Embryonic facial prominence (tissue), 1 donor: ENCODE measurements around the gene GALNT9.
"Not testable (repeated sequence)": the region's sequence is repeated elsewhere in the genome, so short reads cannot be mapped to it uniquely, and the experiment has no call there.

Experiments
- DNase-seq: peaks from one replicate; pipeline ENCODE4 v3.0.0-alpha.2; 2016; ENCODE audit errors: extremely low spot score

The GALNT9 gene

DNA sequence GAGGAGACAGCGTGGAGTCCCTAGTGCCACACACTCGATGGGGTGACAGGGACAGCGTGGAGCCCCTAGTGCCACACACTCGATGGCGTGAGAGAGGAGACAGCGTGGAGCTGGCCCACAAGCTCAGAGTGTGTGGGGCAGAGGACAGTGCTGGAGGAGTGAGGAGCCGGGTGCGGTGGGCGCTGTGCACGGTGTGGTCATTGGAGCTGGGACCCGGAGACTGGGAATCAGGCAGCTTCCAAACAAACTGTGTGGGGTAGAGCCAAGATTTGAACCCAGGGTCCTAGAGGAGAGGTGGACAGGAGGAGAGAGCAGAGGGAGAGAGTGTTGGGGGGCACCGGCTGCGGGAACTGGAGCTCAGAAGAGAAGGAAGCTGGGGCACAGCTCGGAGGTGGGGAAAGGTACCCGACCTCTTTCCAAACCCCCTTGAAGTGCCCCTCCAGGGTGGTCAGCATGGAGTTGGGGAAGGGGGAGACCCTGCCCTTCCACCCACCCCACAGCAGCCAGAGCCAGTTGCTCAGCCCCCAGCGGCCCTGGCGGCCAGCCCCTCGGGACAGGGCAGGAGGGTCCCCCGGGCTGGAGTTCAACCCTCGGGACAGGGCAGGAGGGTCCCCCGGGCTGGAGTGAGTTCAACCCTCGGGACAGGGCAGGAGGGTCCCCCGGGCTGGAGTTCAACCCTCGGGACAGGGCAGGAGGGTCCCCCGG, 94.1 kb downstream of the GALNT9 start:
- no peak for DNase-seq

GRCh38 chr12:132230381-132230780, 99.0 kb downstream of the GALNT9 start:
- no peak for DNase-seq

GRCh38 chr12:132229926-132230325, 99.5 kb downstream of the GALNT9 start:
- DNase-seq: no peak

DNA sequence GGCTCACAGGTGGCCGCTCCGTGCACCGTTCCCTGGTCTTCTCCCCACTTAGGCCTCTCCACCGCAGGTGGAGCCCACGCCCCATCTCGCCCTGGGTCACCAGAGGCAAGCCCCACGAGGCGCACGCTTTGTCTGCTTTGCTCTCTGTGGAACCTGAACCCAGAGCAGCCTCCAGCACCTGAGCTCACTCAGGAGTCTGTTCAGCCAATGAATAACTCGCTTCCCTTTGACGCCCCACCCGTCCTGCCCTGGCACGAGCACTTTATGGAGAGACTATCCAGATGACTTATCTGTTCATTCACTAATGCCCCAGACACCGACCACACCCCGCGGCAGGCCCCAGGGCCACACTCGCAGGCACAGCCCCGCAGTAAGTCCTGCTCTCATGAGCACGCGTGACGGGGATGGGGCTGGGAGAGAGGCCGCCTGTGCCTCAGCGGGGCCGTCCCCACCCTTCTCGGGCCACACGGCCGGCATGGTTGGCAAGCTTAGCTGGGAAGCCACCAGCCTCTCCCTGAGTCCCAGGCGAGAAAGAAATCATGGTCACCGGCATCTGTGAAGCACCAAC, 100.1 kb downstream of the GALNT9 start:
- DNase-seq: no peak

GRCh38 chr12:132228476-132229192, 100.8 kb downstream of the GALNT9 start:
- no peak for DNase-seq

- no peak for DNase-seq
Observed at GRCh38 chr12:132227782-132228475, 101.5 kb downstream of the GALNT9 start.

DNA sequence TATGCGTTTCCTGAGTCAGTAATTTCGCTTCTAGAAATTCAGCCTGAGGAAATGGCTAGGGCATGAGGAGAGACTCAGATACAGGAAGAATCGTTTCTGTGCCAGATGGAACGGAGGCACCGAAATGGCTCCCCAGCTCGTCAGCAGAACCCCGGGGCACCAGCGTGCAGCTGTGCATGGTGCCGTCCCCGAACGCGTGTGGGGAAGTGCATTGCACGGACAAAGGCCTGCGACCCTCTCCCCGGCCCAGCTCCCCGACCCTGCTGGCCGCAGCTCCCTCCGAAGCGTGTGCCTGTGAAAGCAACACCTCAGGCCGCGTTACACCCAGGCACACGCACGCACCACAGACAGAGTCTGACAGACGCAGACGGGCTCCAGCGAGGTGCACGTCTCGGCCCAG, 102.3 kb downstream of the GALNT9 start:
- no peak for DNase-seq

GRCh38 chr12:132226604-132227003, 102.8 kb downstream of the GALNT9 start:
- DNase-seq: no peak

GRCh38 chr12:132225214-132225613, 104.2 kb downstream of the GALNT9 start:
- DNase-seq: no peak

- DNase-seq: no peak
Observed at GRCh38 chr12:132224484-132224883, 104.9 kb downstream of the GALNT9 start.

DNA sequence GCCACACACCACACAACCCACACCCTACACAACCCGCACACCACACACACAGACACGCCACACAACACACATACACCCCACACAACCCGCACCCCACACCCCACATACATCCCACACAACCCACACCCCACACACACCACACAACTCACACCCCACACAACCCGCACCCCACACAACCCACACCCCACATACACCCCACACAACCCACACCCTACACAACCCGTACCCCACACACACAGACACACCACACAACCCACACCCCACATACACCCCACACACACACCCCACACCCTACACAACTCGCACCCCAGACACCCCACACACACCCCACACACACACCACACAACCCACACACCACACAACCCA, 106.6 kb downstream of the GALNT9 start:
- DNase-seq: no peak

- DNase-seq: no peak
Observed at GRCh38 chr12:132222096-132222807, 107.1 kb downstream of the GALNT9 start.

DNA sequence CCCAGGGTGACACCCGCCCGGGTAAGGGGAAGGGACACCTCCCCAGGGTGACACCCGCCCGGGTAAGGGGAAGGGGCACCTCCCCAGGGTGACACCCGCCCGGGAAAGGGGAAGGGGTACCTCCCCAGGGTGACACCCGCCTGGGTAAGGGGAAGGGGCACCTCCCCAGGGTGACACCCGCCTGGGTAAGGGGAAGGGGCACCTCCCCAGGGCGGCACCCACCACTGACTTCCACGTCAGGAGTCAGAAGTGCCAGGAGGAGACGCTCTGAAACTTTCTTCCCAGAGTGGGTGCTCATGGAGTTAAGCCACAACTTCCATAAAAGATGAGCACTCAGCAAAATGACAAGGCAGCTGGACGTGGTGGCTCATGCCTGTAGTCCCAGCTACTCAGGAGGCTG, 109.6 kb downstream of the GALNT9 start:
- not testable (repeated sequence) for DNase-seq

DNA sequence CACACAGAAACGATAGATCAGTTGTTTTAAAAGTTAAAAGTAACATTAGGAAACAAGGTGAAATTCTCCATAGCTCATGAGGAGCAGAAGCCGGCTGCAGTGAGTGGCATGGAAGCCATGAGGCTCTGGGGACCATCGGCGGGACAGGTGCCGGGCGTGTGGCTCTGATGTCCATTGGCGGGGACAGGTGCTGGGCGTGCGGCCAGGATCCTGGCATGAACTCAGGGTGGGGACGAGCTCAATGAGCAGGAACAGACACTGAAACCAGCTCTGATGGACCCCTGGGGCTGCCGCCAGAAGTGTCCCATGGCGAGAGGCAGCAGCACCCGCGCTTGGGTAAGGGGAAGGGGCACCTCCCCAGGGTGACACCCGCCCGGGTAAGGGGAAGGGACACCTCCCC, 110.1 kb downstream of the GALNT9 start:
- DNase-seq: no peak

GRCh38 chr12:132218915-132219314, 110.5 kb downstream of the GALNT9 start:
- no peak for DNase-seq

DNA sequence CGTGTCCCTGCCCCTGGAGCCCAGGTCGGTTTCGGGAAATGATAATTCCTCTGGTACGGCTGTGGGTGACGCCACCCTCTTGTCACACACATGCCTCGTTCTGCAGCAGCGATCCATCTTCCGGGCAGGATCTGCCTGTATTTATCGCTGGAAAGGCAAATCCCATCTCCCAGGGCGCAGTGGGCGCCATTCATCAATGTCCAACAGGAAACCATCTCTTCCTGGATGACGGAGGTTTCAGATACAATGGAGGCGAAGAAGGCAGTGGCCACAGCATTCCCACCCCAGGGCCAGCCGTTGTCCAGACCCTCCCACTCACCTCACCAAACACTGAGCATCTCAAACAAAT, 110.9 kb downstream of the GALNT9 start:
- DNase-seq: no peak

GRCh38 chr12:132217800-132218526, 111.4 kb downstream of the GALNT9 start:
- no peak for DNase-seq

DNA sequence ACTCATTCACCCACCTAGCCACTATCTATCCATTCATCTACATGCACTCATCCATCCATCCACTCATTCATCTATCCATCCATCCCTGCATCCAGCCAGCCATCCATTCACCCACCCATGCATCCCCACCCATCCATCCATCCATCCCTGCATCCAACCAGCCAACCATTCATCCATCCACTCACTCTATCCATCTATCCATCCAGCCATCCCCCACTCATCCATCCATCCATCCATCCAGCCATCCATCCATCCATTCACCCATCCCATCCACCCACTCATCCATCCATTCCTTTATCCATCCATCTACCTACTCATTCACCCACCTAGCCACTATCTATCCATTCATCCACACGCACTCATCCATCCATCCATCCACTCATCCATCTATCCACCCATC, 112.0 kb downstream of the GALNT9 start:
- DNase-seq: no peak

- DNase-seq: no peak
Observed at GRCh38 chr12:132216354-132216987, 112.9 kb downstream of the GALNT9 start.

DNA sequence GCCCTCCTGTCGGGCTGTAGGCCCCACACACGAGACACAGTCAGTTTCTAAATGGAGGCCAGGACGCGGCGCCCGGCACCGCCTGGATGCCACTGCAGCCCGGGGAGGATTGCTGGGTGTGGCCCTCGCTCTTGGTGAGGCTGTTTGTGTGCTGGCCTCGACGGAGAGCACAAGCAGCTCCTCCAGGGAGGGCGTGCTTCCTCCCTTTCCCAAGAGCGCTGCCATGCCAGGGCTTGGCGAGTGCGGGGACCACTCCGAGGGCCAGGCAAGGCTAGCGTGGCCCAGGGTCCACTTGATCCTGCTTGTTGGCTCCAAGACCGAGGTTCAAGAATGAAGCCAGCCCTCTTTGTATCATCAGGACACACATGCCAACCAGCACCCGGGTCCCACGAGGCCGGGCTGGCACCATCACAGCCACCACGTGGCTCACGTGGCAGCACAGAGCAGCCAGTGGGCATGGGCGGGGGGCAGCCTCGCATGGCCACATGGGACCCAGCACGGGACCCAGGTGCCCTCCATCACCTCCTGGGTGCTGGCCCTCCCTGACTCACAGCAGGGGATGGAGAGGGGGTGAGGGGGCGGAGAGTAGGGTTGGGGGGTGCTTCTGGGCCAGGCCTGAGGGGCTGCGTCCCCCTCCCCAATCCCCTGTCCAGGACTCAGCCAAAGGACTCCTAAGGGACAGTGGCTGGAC, 113.9 kb downstream of the GALNT9 start:
- DNase-seq: no peak
